ENCODE results near the gene DNAJC27. TPM values are rescaled to one million over a fixed set of nuclear protein-coding genes. Genes with fewer than 3 reads are reported as not detected.

The DNAJC27 gene
- total and polyA plus RNA-seq, 2 of the 13 experiments (the other 11 are each of a cell fraction or from before 2014, with no cell fraction given): 3.1 to 3.7 TPM

GRCh38 chr2:24909555-24910177 is 62.1 kb downstream of the DNAJC27 start:
- peaks cover 0 to 40% of the 10 kb centered on the region in 2 experiments; a peak in 2 of 5 replicates for H3K27me3 ChIP-seq (ENCODE audit: control insufficient read depth in 1 of 2, insufficient read depth in 2 of 2, low read length in 2 of 2)
- no peaks in the 10 kb centered on the region for H3K79me2 ChIP-seq (ENCODE audit: insufficient read depth, low read length)
- CTCF ChIA-PET (ENCODE audit: low intra/inter-chr PET ratio, low total read pairs): no interaction called here
- H3K27ac ChIP-seq (ENCODE audit: extremely low read length, insufficient read depth, low read length): no peak overlapping the region
- ATAC-seq (no peak), DNase-seq (ENCODE audit: low spot score) (no peak), FAIRE-seq (no peak)
- H3K36me3 ChIP-seq (replicated peaks in 1 of 2; ENCODE audit: control insufficient read depth in 1 of 2, insufficient read depth in 2 of 2, low read length in 2 of 2): no peaks in the 10 kb centered on the region
- in situ Hi-C loops (cut with HindIII; ENCODE audit: extremely low pct_ligation_motif_present, low pct_unique_long_range_greater_than_20kb): no loop called here
- H3K4me3 ChIP-seq (replicated peaks in 1 of 3; ENCODE audit: insufficient read depth in 1 of 3, low read depth in 2 of 3, low read length in 3 of 3): no peak overlapping the region
- intact Hi-C loops (cut with micrococcal nuclease; ENCODE audit: unreplicated experiment): no loop called here
- H3K4me2 ChIP-seq (ENCODE audit: low read depth, low read length): no peak overlapping the region
- no peak overlapping the region for H2AFZ ChIP-seq (ENCODE audit: low read length)
- 33% methylated on average over 5 of the region's 5 CpGs for WGBS (ENCODE audit: low lambda C conversion rate)
- POLR2A ChIA-PET: no interaction called here
- no peak for TF ChIP-seq ZNF143 (CRISPR knock-in tag; IDR thresholded peaks at IDR 0.05)
- no peak for TF ChIP-seq AKNA (CRISPR knock-in tag; IDR thresholded peaks at IDR 0.05; ENCODE audit: borderline replicate concordance)
- TF ChIP-seq KMT2A (CRISPR knock-in tag; IDR thresholded peaks at IDR 0.05): no peak
- no peak for TF ChIP-seq NCOR1 (IDR thresholded peaks at IDR 0.05; ENCODE audit: borderline replicate concordance, low read length)
- TF ChIP-seq SRSF9 (IDR thresholded peaks at IDR 0.05; ENCODE audit: borderline replicate concordance, insufficient read depth, low read depth, low read length, poor library complexity, severe bottlenecking): no peak
- TF ChIP-seq MIER3 (CRISPR knock-in tag; IDR thresholded peaks at IDR 0.05; ENCODE audit: borderline replicate concordance): no peak
- no peaks in the 10 kb centered on the region for H3K9me3 ChIP-seq (ENCODE audit: low read length)
- no peak overlapping the region for H3K9ac ChIP-seq (ENCODE audit: insufficient read depth, low read depth, low read length)
- no peaks in the 10 kb centered on the region for H3K4me1 ChIP-seq (ENCODE audit: insufficient read depth, low read length)
- no peaks in the 10 kb centered on the region for H4K20me1 ChIP-seq (ENCODE audit: insufficient read depth, low read length)
- BruUV-seq (replicated peaks): no TSS peak
